GM12892 (cell line): ENCODE data around the gene VAV2.

Source experiments
- POLR2A ChIP-seq: IDR thresholded peaks from 2 replicates; pipeline ENCODE4 v1.6.1; 2011; ENCODE audit warnings: low read depth, low read length, control low read depth
- POLR2AphosphoS5 ChIP-seq: IDR thresholded peaks from 2 replicates; pipeline ENCODE4 v1.6.1; 2011; ENCODE audit warnings: low read depth, low read length, control low read depth
- TAF1 ChIP-seq: IDR thresholded peaks from 2 replicates; pipeline ENCODE4 v1.6.1; 2011; ENCODE audit warnings: low read depth, mild to moderate bottlenecking, control low read depth, low read length, borderline replicate concordance

DNA sequence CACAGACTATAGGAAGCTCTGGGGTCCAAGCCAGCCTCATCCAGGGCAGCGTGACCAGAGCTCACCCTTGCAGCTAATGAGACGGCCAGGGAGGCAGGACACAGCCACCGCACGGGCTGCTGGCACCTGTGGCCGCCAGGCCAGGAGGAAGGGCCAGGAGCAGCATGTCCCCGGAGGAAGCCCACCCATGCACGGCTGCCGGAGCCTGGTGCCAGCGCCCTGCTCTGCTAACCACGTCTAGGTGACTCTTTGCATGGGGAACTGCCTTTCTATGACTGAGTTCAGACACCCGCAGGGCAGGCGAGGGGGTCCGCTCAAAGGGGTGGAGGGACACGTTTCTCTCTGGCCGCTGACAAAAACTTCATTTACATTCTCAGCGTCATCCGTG lies 185.5 kb downstream of the VAV2 start:
- TF ChIP-seq POLR2AphosphoS5 (no peak), POLR2A (no peak), TAF1 (no peak)
